PFSK-1 (cell line): ENCODE data around the gene LRFN4.

Experiments
- FOXP2 ChIP-seq: optimal IDR thresholded peaks from 2 replicates; pipeline ENCODE3; 2011; ENCODE audit warnings: borderline replicate concordance, control low read depth, inconsistent platforms; ENCODE audit not compliant: insufficient read depth; ENCODE audit errors: extremely low read length, extremely low read depth
- POLR2AphosphoS5 ChIP-seq: IDR thresholded peaks from 2 replicates; pipeline ENCODE4 v1.6.1; 2012; ENCODE audit warnings: low read depth, mild to moderate bottlenecking, control low read depth, low read length, moderate library complexity
- REST ChIP-seq, 2 experiments: IDR thresholded peaks; 2 replicates each; pipeline versions ENCODE4 v1.6.1 to v1.8.0; 2011 to 2012; ENCODE audit warnings: low read depth in 2 of 2, low read length in 2 of 2, control low read depth in 1 of 2, inconsistent platforms in 1 of 2, mild to moderate bottlenecking in 1 of 2, moderate library complexity in 1 of 2; ENCODE audit not compliant: insufficient read depth in 1 of 2
- SIN3A ChIP-seq: IDR thresholded peaks from 2 replicates; pipeline ENCODE4 v1.6.1; 2012; ENCODE audit warnings: mild to moderate bottlenecking, low read length, moderate library complexity, borderline replicate concordance; ENCODE audit not compliant: insufficient read depth
- TAF1 ChIP-seq: IDR thresholded peaks from 2 replicates; pipeline ENCODE4 v1.6.1; 2012; ENCODE audit warnings: low read length, control low read depth, borderline replicate concordance; ENCODE audit not compliant: insufficient read depth

The LRFN4 gene

GRCh38 chr11:66910016-66910415, 53.2 kb downstream of the LRFN4 start:
- TF ChIP-seq REST (IDR thresholded peaks at IDR 0.05; ENCODE audit: insufficient read depth in 1 of 2, low read depth in 2 of 2, low read length in 2 of 2): no peak
- TF ChIP-seq SIN3A: no peak
- TF ChIP-seq FOXP2: no peak
- TF ChIP-seq TAF1: no peak
- TF ChIP-seq POLR2AphosphoS5: no peak
